ENCODE data around the gene JAKMIP3. TPM values are rescaled to one million over a fixed set of nuclear protein-coding genes. Genes with fewer than 3 reads are reported as not detected.

Gene JAKMIP3
- total RNA-seq, 1 donor from 2014 or later = 0.44 TPM

DNA sequence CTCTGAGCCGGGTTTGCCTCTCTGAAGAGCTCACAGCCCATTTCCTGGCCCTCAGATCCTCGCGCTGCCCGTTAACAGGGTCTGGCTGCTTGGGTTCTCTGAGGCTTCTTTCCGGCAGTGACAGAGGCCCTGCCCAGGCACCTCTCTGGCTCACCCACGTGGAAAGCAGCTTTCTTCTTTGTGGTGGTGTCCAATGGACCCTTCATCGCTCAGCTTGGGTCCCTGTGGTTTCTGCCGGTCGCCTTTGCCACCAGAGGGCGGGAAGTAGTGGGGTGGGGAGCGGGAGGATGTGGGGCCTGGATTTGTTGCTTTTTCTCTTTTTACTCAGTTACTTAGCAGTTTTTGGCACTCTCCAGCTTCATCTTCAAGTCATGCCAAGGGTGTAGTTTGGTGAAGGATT is 15.6 kb upstream of the JAKMIP3 start:
- H3K9me3 Mint-ChIP-seq (ENCODE audit: unreplicated experiment) = peaks cover 7% of the 10 kb centered on the region

DNA sequence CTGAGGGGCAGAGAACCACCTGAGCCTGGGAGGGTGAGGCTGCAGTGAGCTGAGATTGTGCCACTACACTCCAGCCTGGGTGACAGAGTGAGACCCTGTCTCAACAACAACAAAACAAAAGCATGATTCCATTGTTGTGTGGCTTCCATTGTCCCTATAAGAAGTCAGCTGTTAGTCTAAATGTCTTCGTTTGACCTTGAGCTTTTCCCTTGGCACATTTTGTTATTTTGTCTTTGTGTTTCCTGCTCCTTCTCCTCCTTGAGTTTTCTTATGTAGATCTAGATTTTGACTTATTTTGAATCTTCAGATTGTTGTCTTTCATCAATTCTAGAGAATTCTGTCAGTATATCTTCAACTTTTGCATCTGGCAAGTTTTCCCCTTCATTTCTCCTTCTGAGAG is 13.6 kb upstream of the JAKMIP3 start:
- Mint-ChIP-seq H3K9me3 (ENCODE audit: unreplicated experiment) (peaks cover 7% of the 10 kb centered on the region), H3K4me1 (ENCODE audit: low read depth, unreplicated experiment) (no peaks in the 10 kb centered on the region), H3K27ac (ENCODE audit: unreplicated experiment) (no peak overlapping the region), H3K4me3 (ENCODE audit: unreplicated experiment) (no peak overlapping the region), H3K36me3 (ENCODE audit: unreplicated experiment) (peaks cover 11% of the 10 kb centered on the region), H3K27me3 (ENCODE audit: unreplicated experiment) (peaks cover 5% of the 10 kb centered on the region)
- no peak for DNase-seq
- TF ChIP-seq, protein P1, sequence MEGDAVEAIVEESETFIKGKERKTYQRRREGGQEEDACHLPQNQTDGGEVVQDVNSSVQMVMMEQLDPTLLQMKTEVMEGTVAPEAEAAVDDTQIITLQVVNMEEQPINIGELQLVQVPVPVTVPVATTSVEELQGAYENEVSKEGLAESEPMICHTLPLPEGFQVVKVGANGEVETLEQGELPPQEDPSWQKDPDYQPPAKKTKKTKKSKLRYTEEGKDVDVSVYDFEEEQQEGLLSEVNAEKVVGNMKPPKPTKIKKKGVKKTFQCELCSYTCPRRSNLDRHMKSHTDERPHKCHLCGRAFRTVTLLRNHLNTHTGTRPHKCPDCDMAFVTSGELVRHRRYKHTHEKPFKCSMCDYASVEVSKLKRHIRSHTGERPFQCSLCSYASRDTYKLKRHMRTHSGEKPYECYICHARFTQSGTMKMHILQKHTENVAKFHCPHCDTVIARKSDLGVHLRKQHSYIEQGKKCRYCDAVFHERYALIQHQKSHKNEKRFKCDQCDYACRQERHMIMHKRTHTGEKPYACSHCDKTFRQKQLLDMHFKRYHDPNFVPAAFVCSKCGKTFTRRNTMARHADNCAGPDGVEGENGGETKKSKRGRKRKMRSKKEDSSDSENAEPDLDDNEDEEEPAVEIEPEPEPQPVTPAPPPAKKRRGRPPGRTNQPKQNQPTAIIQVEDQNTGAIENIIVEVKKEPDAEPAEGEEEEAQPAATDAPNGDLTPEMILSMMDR (IDR thresholded peaks at IDR 0.05; ENCODE audit: partially characterized antibody, unreplicated experiment) = no peak

More for the DNA sequence above, 15.6 kb upstream of the JAKMIP3 start:
- no peaks in the 10 kb centered on the region for H3K27me3 Mint-ChIP-seq (ENCODE audit: unreplicated experiment)
- DNase-seq = no peak
- TF ChIP-seq, protein P1 (IDR thresholded peaks at IDR 0.05; ENCODE audit: partially characterized antibody, unreplicated experiment) = no peak
- H3K27ac Mint-ChIP-seq (ENCODE audit: unreplicated experiment) = no peak overlapping the region
- no peak overlapping the region for H3K4me3 Mint-ChIP-seq (ENCODE audit: unreplicated experiment)
- H3K36me3 Mint-ChIP-seq (ENCODE audit: unreplicated experiment) = peaks cover 10% of the 10 kb centered on the region
- H3K4me1 Mint-ChIP-seq (ENCODE audit: low read depth, unreplicated experiment) = no peaks in the 10 kb centered on the region

DNA sequence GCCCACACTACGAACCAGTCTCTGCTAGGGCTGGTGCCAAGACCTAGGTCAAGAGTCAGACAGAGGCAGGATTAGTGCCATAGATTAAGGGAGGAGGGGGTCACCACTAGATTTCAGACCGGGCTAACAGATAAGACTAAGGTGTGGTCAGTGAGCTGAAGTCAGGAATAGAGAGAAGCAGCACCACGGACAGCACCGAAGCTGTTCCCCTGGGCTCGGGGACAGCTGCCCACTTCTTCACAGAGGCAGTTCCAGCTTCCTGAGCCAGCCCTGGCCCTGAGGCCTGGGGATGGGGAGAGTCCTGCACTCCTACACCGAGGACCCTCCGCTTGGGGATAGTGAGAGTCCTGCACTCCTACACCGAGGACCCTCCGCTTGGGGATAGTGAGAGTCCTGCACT is 11.2 kb upstream of the JAKMIP3 start:
- no peak for DNase-seq
- TF ChIP-seq, protein P1 (IDR thresholded peaks at IDR 0.05; ENCODE audit: partially characterized antibody, unreplicated experiment) = no peak
- Mint-ChIP-seq H3K27me3 (ENCODE audit: unreplicated experiment) (peaks cover 5% of the 10 kb centered on the region), H3K4me3 (ENCODE audit: unreplicated experiment) (no peak overlapping the region), H3K9me3 (ENCODE audit: unreplicated experiment) (peaks cover 7% of the 10 kb centered on the region), H3K4me1 (ENCODE audit: low read depth, unreplicated experiment) (no peaks in the 10 kb centered on the region), H3K27ac (ENCODE audit: unreplicated experiment) (no peak overlapping the region), H3K36me3 (ENCODE audit: unreplicated experiment) (peaks cover 11% of the 10 kb centered on the region)

DNA sequence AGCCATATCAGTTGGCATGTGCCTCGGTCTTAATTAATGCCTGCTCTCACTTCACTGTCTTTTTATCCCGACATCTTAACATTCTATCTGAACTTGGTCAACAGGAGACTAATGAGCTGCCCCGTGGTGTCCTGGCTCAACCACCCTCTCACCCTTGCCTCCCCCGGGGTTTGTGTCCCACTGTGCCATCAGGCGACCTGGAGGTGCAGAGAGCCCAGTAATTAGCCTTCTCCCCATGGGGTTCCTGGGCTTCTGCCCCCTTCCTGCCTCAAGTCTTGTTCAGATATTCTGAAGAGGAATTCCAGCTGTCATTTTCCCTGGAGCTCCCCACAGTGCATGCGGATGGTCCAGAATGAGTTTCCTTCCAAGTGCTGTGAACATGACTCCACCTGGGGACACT is 10.1 kb upstream of the JAKMIP3 start:
- no peak overlapping the region for H3K27ac Mint-ChIP-seq (ENCODE audit: unreplicated experiment)
- no peak for DNase-seq
- TF ChIP-seq, protein P1 (IDR thresholded peaks at IDR 0.05; ENCODE audit: partially characterized antibody, unreplicated experiment) = no peak
- no peak overlapping the region for H3K4me3 Mint-ChIP-seq (ENCODE audit: unreplicated experiment)
- H3K36me3 Mint-ChIP-seq (ENCODE audit: unreplicated experiment) = peaks cover 11% of the 10 kb centered on the region
- H3K4me1 Mint-ChIP-seq (ENCODE audit: low read depth, unreplicated experiment) = no peaks in the 10 kb centered on the region
- H3K9me3 Mint-ChIP-seq (ENCODE audit: unreplicated experiment) = peaks cover 7% of the 10 kb centered on the region
- peaks cover 9% of the 10 kb centered on the region for H3K27me3 Mint-ChIP-seq (ENCODE audit: unreplicated experiment)

DNA sequence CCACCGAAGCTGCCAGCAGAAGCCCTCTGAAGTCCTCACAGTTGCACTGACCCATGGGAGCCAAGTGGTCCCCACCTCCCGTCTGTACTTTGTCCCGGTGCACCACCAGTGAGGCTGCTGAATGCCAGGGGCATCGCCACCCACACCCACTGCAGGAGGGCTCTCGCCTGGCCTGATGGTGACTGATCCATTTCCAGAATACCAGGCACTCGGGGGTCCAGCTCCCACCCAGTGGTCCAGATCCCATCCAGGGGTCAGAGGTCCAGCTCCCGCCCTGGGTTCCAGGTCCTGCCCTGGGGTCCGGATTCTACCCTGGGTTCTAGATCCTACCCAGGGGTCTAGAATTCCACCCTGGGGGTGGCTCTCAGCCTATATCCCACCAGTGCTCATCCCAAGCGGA is 9.1 kb upstream of the JAKMIP3 start:
- H3K4me3 Mint-ChIP-seq (ENCODE audit: unreplicated experiment) = no peak overlapping the region
- no peaks in the 10 kb centered on the region for H3K4me1 Mint-ChIP-seq (ENCODE audit: low read depth, unreplicated experiment)
- TF ChIP-seq, protein P1 (IDR thresholded peaks at IDR 0.05; ENCODE audit: partially characterized antibody, unreplicated experiment) = no peak
- H3K27me3 Mint-ChIP-seq (ENCODE audit: unreplicated experiment) = peaks cover 9% of the 10 kb centered on the region
- peaks cover 11% of the 10 kb centered on the region for H3K36me3 Mint-ChIP-seq (ENCODE audit: unreplicated experiment)
- H3K27ac Mint-ChIP-seq (ENCODE audit: unreplicated experiment) = no peak overlapping the region
- H3K9me3 Mint-ChIP-seq (ENCODE audit: unreplicated experiment) = peaks cover 7% of the 10 kb centered on the region
- DNase-seq = no peak
